ENCODE measurements around the gene TEDC1. TPM values are rescaled to one million over a fixed set of nuclear protein-coding genes. Genes with fewer than 3 reads are reported as not detected.

TEDC1 gene
- total RNA-seq, 4 donors from 2014 or later = 7.1 to 12.8 (median 7.6) TPM

- intact Hi-C loops (cut with DNase I) = no loop called here
- H3K9me3 ChIP-seq = no peaks in the 10 kb centered on the region
- peak overlapping the region in 2 of 4 donors; percentile 4 to 90 for H3K27ac ChIP-seq
- peaks cover 59 to 97% (median 77%) of the 10 kb centered on the region in 3 donors for H3K4me1 ChIP-seq
- no peak for DNase-seq
- H3K36me3 ChIP-seq = peaks cover 0 to 43% (median 4%) of the 10 kb centered on the region in 3 donors
- WGBS, 2 donors = 81% methylated on average over 6 of the region's 19 CpGs; no CpG with 5 or more reads in 1 of the 2 donors
- H3K27me3 ChIP-seq = peaks cover 0 to 16% (median 0%) of the 10 kb centered on the region in 4 donors
- TF ChIP-seq CTCF (IDR thresholded peaks at IDR 0.05) (no peak), POLR2A (IDR thresholded peaks at IDR 0.05) (no peak)
- H3K4me3 ChIP-seq = no peak overlapping the region
These were observed 19.7 kb upstream of the TEDC1 start for GRCh38 chr14:105471297-105471821.

GRCh38 chr14:105471823-105472485 lies 19.1 kb upstream of the TEDC1 start:
- peaks cover 0 to 16% (median 0%) of the 10 kb centered on the region in 4 donors for H3K27me3 ChIP-seq
- 14 to 88% methylated on average over 1 to 5 of the region's 8 CpGs for WGBS, 2 donors
- peaks cover 64 to 97% (median 77%) of the 10 kb centered on the region in 3 donors for H3K4me1 ChIP-seq
- DNase-seq = no peak
- H3K27ac ChIP-seq = peak overlapping the region in 3 of 4 donors; percentile 19 to 95 (median 90)
- TF ChIP-seq CTCF (IDR thresholded peaks at IDR 0.05) (no peak), POLR2A (IDR thresholded peaks at IDR 0.05) (no peak)
- intact Hi-C loops (cut with DNase I) = no loop called here
- H3K4me3 ChIP-seq = no peak overlapping the region
- peaks cover 0 to 37% (median 0%) of the 10 kb centered on the region in 3 donors for H3K36me3 ChIP-seq
- no peaks in the 10 kb centered on the region for H3K9me3 ChIP-seq

GRCh38 chr14:105472486-105472991 lies 18.5 kb upstream of the TEDC1 start:
- 74% methylated on average over 6 of the region's 12 CpGs; no CpG with 5 or more reads in 1 of the 2 donors for WGBS, 2 donors
- no peak for DNase-seq
- H3K27ac ChIP-seq = peak overlapping the region in 3 of 4 donors; percentile 19 to 95 (median 90)

GRCh38 chr14:105473033-105473676 lies 17.9 kb upstream of the TEDC1 start:
- Histone ChIP-seq H3K27ac (peak overlapping the region; percentile 78 to 95 (median 86)), H3K4me3 (peak overlapping the region in 3 of 4 donors; percentile 60 to 86 (median 79)), H3K27me3 (peaks cover 0 to 20% (median 0%) of the 10 kb centered on the region in 4 donors), H3K9me3 (no peaks in the 10 kb centered on the region), H3K4me1 (peaks cover 57 to 96% (median 72%) of the 10 kb centered on the region in 3 donors), H3K36me3 (peaks cover 0 to 27% (median 0%) of the 10 kb centered on the region in 3 donors)
- intact Hi-C loops (cut with DNase I) = no loop called here
- TF ChIP-seq CTCF (IDR thresholded peaks at IDR 0.05) (no peak), POLR2A (IDR thresholded peaks at IDR 0.05) (no peak)
- WGBS, 2 donors = 7% methylated on average over 3 of the region's 7 CpGs; no CpG with 5 or more reads in 1 of the 2 donors
- no peak for DNase-seq

More at GRCh38 chr14:105472486-105472991, 18.5 kb upstream of the TEDC1 start:
- H3K27me3 ChIP-seq = peaks cover 0 to 16% (median 0%) of the 10 kb centered on the region in 4 donors
- TF ChIP-seq POLR2A (IDR thresholded peaks at IDR 0.05) = no peak
- H3K4me1 ChIP-seq = peaks cover 63 to 97% (median 75%) of the 10 kb centered on the region in 3 donors
- intact Hi-C loops (cut with DNase I) = no loop called here
- no peak overlapping the region for H3K4me3 ChIP-seq
- peaks cover 0 to 31% (median 0%) of the 10 kb centered on the region in 3 donors for H3K36me3 ChIP-seq
- H3K9me3 ChIP-seq = no peaks in the 10 kb centered on the region

- peaks cover 0 to 27% (median 0%) of the 10 kb centered on the region in 4 donors for H3K27me3 ChIP-seq
These were observed 17.2 kb upstream of the TEDC1 start for GRCh38 chr14:105473677-105474482.

More at GRCh38 chr14:105473677-105474482, 17.2 kb upstream of the TEDC1 start:
- H3K4me3 ChIP-seq = peak overlapping the region; percentile 46 to 86 (median 70)
- no peak for TF ChIP-seq CTCF (IDR thresholded peaks at IDR 0.05)
- no peak for TF ChIP-seq POLR2A (IDR thresholded peaks at IDR 0.05)
- peak overlapping the region; percentile 78 to 95 (median 86) for H3K27ac ChIP-seq
- peaks cover 49 to 96% (median 70%) of the 10 kb centered on the region in 3 donors for H3K4me1 ChIP-seq
- intact Hi-C loops (cut with DNase I) = no loop called here
- 0 to 3% methylated on average over 7 to 10 of the region's 60 CpGs for WGBS, 2 donors
- peak; percentile 41 for DNase-seq
- peaks cover 0 to 33% (median 0%) of the 10 kb centered on the region in 3 donors for H3K36me3 ChIP-seq
- H3K9me3 ChIP-seq = no peaks in the 10 kb centered on the region
